Breast epithelium (tissue), 3 donors: Measurements from ENCODE around the gene TRAPPC6A.

Experiments
- CTCF ChIP-seq, 3 donors: fragments of 450-650 bp; IDR thresholded peaks; one replicate each; pipeline ENCODE4 v1.5.1; 2016 to 2017; ENCODE audit warnings: antibody characterized with exemption in 3 of 3, mild to moderate bottlenecking in 3 of 3, moderate library complexity in 3 of 3
- POLR2A ChIP-seq: fragments of 450-650 bp; IDR thresholded peaks from one replicate; pipeline ENCODE4 v1.6.1; 2016; ENCODE audit warnings: antibody characterized with exemption, mild to moderate bottlenecking, moderate library complexity
- POLR2AphosphoS5 ChIP-seq, 3 donors: sonication (generic); formaldehyde crosslinking; IDR thresholded peaks; one replicate each; pipeline ENCODE4 v1.6.1; 2017; ENCODE audit warnings: antibody characterized with exemption in 3 of 3

GRCh38 chr19:45202637-45203036 is 24.6 kb upstream of the TRAPPC6A start:
- TF ChIP-seq CTCF (IDR thresholded peaks at IDR 0.05) (no peak), POLR2AphosphoS5 (IDR thresholded peaks at IDR 0.05) (no peak), POLR2A (no peak)
